Panc1 (cell line): ENCODE measurements around the gene RNF19B. TPM values are rescaled to one million over a fixed set of nuclear protein-coding genes. Genes with fewer than 3 reads are reported as not detected.

ENCODE experiments used
- ATAC-seq: fragments of 200-7000 bp; cut with Tn5 transposase; 2 replicates; pipeline ENCODE4 v1.9.1; 2020; ENCODE audit warnings: mild to moderate bottlenecking, moderate library complexity
- BruUV-seq: library from RNA; stranded (reverse); fragments of 400-500 nt; replicated peaks from 2 replicates; lab custom pipeline; 2021; lab: Mats Ljungman, UMichigan
- CTCF ChIA-PET: fragments of 300-600 bp; sonication (Branson Sonifier 250); formaldehyde crosslinking; loops from one replicate; lab custom pipeline; 2022; ENCODE audit warnings: antibody characterized with exemption; lab: Charles Lee
- POLR2A ChIA-PET: fragments of 300-600 bp; sonication (Branson Sonifier 250); formaldehyde crosslinking; loops from one replicate; lab custom pipeline; 2022; ENCODE audit warnings: antibody characterized with exemption; lab: Charles Lee
- DNase-seq: peaks from one replicate; pipeline ENCODE4 v3.0.0-alpha.2; 2010; ENCODE audit warnings: low read depth, low spot score
- H3K27ac ChIP-seq: 2 replicates; pipeline ENCODE4 v1.5.1; 2011; ENCODE audit warnings: mild to moderate bottlenecking, low read length, inconsistent platforms
- H3K27me3 ChIP-seq: fragments of 200-500 bp; sonication (Bioruptor generic); 2 replicates; pipeline ENCODE4 v1.6.0; 2014; ENCODE audit warnings: low read length, inconsistent platforms; ENCODE audit not compliant: control insufficient read depth, insufficient read depth
- H3K36me3 ChIP-seq: fragments of 200-500 bp; sonication (Bioruptor generic); 2 replicates; pipeline ENCODE4 v1.5.1; 2014; ENCODE audit warnings: inconsistent platforms, mild to moderate bottlenecking, low read length, moderate library complexity; ENCODE audit not compliant: control insufficient read depth, insufficient read depth
- H3K4me1 ChIP-seq: 2 replicates; pipeline ENCODE4 v1.5.1; 2011; ENCODE audit warnings: inconsistent platforms, mild to moderate bottlenecking, low read length, moderate library complexity; ENCODE audit not compliant: control insufficient read depth, insufficient read depth
- H3K4me3 ChIP-seq, 2 experiments: 2 replicates each; pipeline ENCODE4 v1.5.1; 2011 to 2012; ENCODE audit warnings: low read depth in 2 of 2, low read length in 2 of 2, mild to moderate bottlenecking in 2 of 2, inconsistent platforms in 1 of 2, moderate library complexity in 1 of 2
- H3K9me3 ChIP-seq: fragments of 200-500 bp; sonication (Bioruptor generic); 2 replicates; pipeline ENCODE4 v1.5.1; 2014; ENCODE audit warnings: low read depth, mild to moderate bottlenecking, inconsistent platforms, low read length, moderate library complexity; ENCODE audit not compliant: control insufficient read depth, insufficient read depth
- POLR2AphosphoS5 ChIP-seq: IDR thresholded peaks from 2 replicates; pipeline ENCODE4 v1.6.1; 2012; ENCODE audit warnings: mild to moderate bottlenecking, low read depth, low read length, moderate library complexity
- REST ChIP-seq, 2 experiments: IDR thresholded peaks; 2 replicates each; pipeline ENCODE4 v1.6.1; 2011 to 2012; ENCODE audit warnings: low read depth in 2 of 2, control low read depth in 1 of 2, low read length in 1 of 2, mild to moderate bottlenecking in 1 of 2, moderate library complexity in 1 of 2; ENCODE audit not compliant: insufficient read depth in 1 of 2
- SIN3A ChIP-seq: IDR thresholded peaks from 2 replicates; pipeline ENCODE4 v1.6.1; 2012; ENCODE audit warnings: low read depth, mild to moderate bottlenecking, low read length, moderate library complexity, borderline replicate concordance; ENCODE audit not compliant: insufficient read depth
- TCF7L2 ChIP-seq: IDR thresholded peaks from 2 replicates; pipeline ENCODE4 v1.6.1; 2011; ENCODE audit warnings: mild to moderate bottlenecking, low read depth, low read length, inconsistent platforms
- in situ Hi-C: cut with HindIII; loops from 2 replicates; pipeline ENCODE4 v1.10.0; 2016; ENCODE audit warnings: low sequenced_read_pairs, low pct_unique_long_range_greater_than_20kb
- intact Hi-C: fragments of 100-400 bp; cut with micrococcal nuclease; formaldehyde crosslinking; loops from one replicate; pipeline ENCODE4 v1.10.0; 2022; ENCODE audit not compliant: unreplicated experiment
- total RNA-seq: library from RNA; stranded (reverse); gene quantifications from one replicate; pipeline ENCODE4 v1.2.1, GENCODE V29; 2021; ENCODE audit not compliant: unreplicated experiment
- TF ChIP-seq, protein P1 (sequence below): fragments of 450-650 bp; IDR thresholded peaks from 2 replicates; pipeline ENCODE4 v1.5.1; 2017; ENCODE audit warnings: mild to moderate bottlenecking

RNF19B gene
- total RNA-seq, 1 experiment from 2014 or later = 29.1 TPM

- in situ Hi-C loops = no loop called here
- TF ChIP-seq REST (IDR thresholded peaks at IDR 0.05; ENCODE audit: insufficient read depth in 1 of 2, low read depth in 2 of 2, low read length in 1 of 2) (no peak), TCF7L2 (no peak), POLR2AphosphoS5 (no peak), SIN3A (no peak)
- TF ChIP-seq, protein P1, sequence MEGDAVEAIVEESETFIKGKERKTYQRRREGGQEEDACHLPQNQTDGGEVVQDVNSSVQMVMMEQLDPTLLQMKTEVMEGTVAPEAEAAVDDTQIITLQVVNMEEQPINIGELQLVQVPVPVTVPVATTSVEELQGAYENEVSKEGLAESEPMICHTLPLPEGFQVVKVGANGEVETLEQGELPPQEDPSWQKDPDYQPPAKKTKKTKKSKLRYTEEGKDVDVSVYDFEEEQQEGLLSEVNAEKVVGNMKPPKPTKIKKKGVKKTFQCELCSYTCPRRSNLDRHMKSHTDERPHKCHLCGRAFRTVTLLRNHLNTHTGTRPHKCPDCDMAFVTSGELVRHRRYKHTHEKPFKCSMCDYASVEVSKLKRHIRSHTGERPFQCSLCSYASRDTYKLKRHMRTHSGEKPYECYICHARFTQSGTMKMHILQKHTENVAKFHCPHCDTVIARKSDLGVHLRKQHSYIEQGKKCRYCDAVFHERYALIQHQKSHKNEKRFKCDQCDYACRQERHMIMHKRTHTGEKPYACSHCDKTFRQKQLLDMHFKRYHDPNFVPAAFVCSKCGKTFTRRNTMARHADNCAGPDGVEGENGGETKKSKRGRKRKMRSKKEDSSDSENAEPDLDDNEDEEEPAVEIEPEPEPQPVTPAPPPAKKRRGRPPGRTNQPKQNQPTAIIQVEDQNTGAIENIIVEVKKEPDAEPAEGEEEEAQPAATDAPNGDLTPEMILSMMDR = no peak
- intact Hi-C loops = no loop called here
- ChIA-PET CTCF (no interaction called here), POLR2A (no interaction called here)
- no TSS peak for BruUV-seq
- Histone ChIP-seq H3K36me3 (no peaks in the 10 kb centered on the region), H3K27me3 (no peaks in the 10 kb centered on the region), H3K4me3 (no peak overlapping the region), H3K9me3 (no peaks in the 10 kb centered on the region), H3K27ac (no peak overlapping the region), H3K4me1 (no peaks in the 10 kb centered on the region)
- DNase-seq (no peak), ATAC-seq (no peak)
Observed at GRCh38 chr1:32910319-32910718, 54.3 kb downstream of the RNF19B start.

GRCh38 chr1:32907435-32907834 lies 57.2 kb downstream of the RNF19B start:
- no peak for DNase-seq
- in situ Hi-C loops = no loop called here
- TF ChIP-seq SIN3A (no peak), REST (IDR thresholded peaks at IDR 0.05; ENCODE audit: insufficient read depth in 1 of 2, low read depth in 2 of 2, low read length in 1 of 2) (no peak), TCF7L2 (no peak), POLR2AphosphoS5 (no peak)
- TF ChIP-seq, protein P1 = no peak

More at GRCh38 chr1:32907435-32907834, 57.2 kb downstream of the RNF19B start:
- BruUV-seq = no TSS peak
- intact Hi-C loops = no loop called here
- Histone ChIP-seq H3K4me1 (no peaks in the 10 kb centered on the region), H3K27ac (no peak overlapping the region), H3K9me3 (no peaks in the 10 kb centered on the region), H3K36me3 (no peaks in the 10 kb centered on the region), H3K27me3 (no peaks in the 10 kb centered on the region), H3K4me3 (no peak overlapping the region)
- ChIA-PET POLR2A (no interaction called here), CTCF (no interaction called here)
- ATAC-seq = no peak
